ENCODE data around the gene ALK.

ALK gene

GRCh38 chr2:29776406-29776805 is 145.0 kb downstream of the ALK start:
- no peak for TF ChIP-seq CTCF (IDR thresholded peaks at IDR 0.05)

GRCh38 chr2:29775937-29776336 is 145.4 kb downstream of the ALK start:
- no peak for TF ChIP-seq CTCF (IDR thresholded peaks at IDR 0.05)

- no peak for TF ChIP-seq CTCF (IDR thresholded peaks at IDR 0.05)
These were observed 146.8 kb downstream of the ALK start for GRCh38 chr2:29774624-29775023.

DNA sequence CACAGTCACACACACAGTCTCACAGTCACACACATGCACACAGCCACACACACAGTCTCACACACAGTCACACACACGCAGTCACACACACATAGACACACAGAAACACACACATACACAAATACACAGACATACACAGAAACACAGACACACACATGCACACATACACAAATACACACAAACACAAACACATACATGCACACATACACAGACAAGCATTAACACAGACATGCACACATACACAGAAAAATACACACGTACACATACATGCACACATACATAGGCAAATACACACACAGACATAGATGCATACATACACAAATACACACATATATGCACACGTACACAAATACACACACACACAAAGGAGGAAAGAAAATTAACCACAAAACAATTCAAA is 150.5 kb downstream of the ALK start:
- no peak for TF ChIP-seq CTCF (IDR thresholded peaks at IDR 0.05)

DNA sequence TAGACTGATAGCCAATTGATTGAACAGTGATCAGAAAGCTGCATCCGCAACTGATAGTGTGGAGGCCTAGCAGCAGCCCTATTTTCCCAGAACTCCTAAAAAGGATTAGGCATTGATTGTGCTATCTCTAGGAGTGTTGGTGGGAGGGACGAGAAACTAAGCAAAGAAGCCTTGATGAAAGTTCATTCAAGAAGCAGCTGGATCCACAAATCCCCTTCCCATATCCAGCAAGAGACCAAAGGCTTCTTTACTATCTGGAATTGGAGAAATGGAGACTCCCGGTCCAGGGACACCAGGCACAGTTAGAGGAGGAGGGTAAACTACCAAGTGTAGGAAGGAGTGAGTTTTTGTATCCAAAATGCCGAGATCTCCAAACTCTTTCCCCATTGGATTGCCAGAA is 151.5 kb downstream of the ALK start:
- TF ChIP-seq CTCF (IDR thresholded peaks at IDR 0.05): no peak

GRCh38 chr2:29767606-29768335 is 153.6 kb downstream of the ALK start:
- no peak for TF ChIP-seq CTCF (IDR thresholded peaks at IDR 0.05)

DNA sequence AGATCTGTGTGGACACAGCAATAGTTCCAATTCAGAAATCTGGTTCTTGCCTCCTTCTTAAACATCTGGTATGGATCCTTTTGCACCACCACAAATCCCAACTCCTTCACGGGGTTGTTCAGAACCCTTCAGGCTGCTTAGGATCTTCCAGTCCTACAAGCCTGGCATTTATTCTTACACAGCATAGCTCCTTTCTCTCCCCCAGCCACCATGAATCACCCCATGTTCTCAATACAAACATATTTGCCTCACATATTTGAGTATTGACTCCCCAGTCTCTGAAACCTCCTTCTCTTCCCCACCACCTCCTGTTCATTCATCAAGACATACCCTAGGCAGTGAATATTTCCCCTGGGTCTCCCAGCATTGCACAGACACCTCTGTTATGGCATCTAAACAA is 155.2 kb downstream of the ALK start:
- no peak for TF ChIP-seq CTCF (IDR thresholded peaks at IDR 0.05)

- TF ChIP-seq CTCF (IDR thresholded peaks at IDR 0.05): no peak
These were observed 155.7 kb downstream of the ALK start for GRCh38 chr2:29765721-29766120.

Measured in LNCAP (cell line).